ENCODE measurements around the gene SPC25.

DNA sequence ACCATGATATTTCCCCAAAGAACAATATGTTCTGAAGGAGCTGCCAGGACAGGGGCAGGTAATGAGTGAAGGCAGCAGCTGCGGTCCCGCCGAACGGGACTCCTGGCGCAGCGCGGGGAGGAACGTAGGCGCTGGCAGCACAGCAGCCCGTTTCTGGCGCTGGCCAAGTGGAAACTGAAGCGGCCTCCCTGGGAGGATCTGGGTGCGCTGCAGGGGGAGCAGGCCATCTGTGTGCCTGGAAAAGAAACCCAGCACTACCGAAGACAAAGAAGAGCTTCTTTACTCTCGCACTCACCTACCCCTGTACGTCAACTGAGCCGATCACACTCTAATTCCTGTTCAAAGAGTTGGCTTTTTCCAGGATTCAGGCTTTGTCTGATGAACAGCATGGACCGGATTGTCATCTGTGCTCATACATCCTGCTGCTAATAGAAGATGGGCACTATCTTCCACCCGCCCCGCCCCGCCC, 22.7 kb upstream of the SPC25 start:
- TF ChIP-seq YY1 (IDR thresholded peaks at IDR 0.05; ENCODE audit: low read depth, low read length) (no peak), ZBED1 (IDR thresholded peaks at IDR 0.05; ENCODE audit: borderline replicate concordance) (no peak), EZH2 (IDR thresholded peaks at IDR 0.05; ENCODE audit: borderline replicate concordance, control insufficient read depth, low read depth, low read length) (no peak), SP1 (IDR thresholded peaks at IDR 0.05; ENCODE audit: low read depth, low read length) (no peak), MEF2A (IDR thresholded peaks at IDR 0.05; ENCODE audit: insufficient read depth, low read depth, low read length) (no peak), BHLHE40 (IDR thresholded peaks at IDR 0.05; ENCODE audit: borderline replicate concordance in 1 of 2, low read depth in 2 of 2, low read length in 1 of 2) (no peak), POLR2A (IDR thresholded peaks at IDR 0.05; ENCODE audit: low read depth, low read length) (no peak), NFIC (IDR thresholded peaks at IDR 0.05; ENCODE audit: low read depth, low read length) (no peak), HCFC1 (IDR thresholded peaks at IDR 0.05; ENCODE audit: low read length) (no peak)
- TF ChIP-seq, protein P1, sequence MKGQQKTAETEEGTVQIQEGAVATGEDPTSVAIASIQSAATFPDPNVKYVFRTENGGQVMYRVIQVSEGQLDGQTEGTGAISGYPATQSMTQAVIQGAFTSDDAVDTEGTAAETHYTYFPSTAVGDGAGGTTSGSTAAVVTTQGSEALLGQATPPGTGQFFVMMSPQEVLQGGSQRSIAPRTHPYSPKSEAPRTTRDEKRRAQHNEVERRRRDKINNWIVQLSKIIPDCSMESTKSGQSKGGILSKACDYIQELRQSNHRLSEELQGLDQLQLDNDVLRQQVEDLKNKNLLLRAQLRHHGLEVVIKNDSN (IDR thresholded peaks at IDR 0.05; ENCODE audit: borderline replicate concordance, extremely low read length, insufficient read depth, low read depth, low read length), result no peak
- TF ChIP-seq, protein P2, sequence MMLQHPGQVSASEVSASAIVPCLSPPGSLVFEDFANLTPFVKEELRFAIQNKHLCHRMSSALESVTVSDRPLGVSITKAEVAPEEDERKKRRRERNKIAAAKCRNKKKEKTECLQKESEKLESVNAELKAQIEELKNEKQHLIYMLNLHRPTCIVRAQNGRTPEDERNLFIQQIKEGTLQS (IDR thresholded peaks at IDR 0.05; ENCODE audit: borderline replicate concordance, extremely low read depth, low read depth, low read length), result no peak
- TF ChIP-seq, protein P3, sequence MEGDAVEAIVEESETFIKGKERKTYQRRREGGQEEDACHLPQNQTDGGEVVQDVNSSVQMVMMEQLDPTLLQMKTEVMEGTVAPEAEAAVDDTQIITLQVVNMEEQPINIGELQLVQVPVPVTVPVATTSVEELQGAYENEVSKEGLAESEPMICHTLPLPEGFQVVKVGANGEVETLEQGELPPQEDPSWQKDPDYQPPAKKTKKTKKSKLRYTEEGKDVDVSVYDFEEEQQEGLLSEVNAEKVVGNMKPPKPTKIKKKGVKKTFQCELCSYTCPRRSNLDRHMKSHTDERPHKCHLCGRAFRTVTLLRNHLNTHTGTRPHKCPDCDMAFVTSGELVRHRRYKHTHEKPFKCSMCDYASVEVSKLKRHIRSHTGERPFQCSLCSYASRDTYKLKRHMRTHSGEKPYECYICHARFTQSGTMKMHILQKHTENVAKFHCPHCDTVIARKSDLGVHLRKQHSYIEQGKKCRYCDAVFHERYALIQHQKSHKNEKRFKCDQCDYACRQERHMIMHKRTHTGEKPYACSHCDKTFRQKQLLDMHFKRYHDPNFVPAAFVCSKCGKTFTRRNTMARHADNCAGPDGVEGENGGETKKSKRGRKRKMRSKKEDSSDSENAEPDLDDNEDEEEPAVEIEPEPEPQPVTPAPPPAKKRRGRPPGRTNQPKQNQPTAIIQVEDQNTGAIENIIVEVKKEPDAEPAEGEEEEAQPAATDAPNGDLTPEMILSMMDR (IDR thresholded peaks at IDR 0.05 in 2 of 3, conservative IDR thresholded peaks at IDR 0.05 in 1 of 3; ENCODE audit: control insufficient read depth in 2 of 3, extremely low read depth in 1 of 3, insufficient read depth in 1 of 3, low read depth in 3 of 3, low read length in 3 of 3), result no peak
